Neural progenitor cell (in vitro differentiated cells): ENCODE data around the gene FIG4. TPM values are rescaled to one million over a fixed set of nuclear protein-coding genes. Genes with fewer than 3 reads are reported as not detected.

ENCODE experiments used
- DNase-seq: peaks from one replicate; pipeline ENCODE4 v3.0.0-alpha.2; 2016; ENCODE audit warnings: low spot score
- H2AFZ ChIP-seq: fragments of 200-600 bp; sonication (generic); replicated peaks from 2 replicates; pipeline ENCODE4 v1.6.1; 2016; ENCODE audit warnings: antibody characterized with exemption
- H3F3A ChIP-seq: fragments of 200-600 bp; sonication (generic); 2 replicates; pipeline ENCODE4 v1.6.1; 2016; ENCODE audit warnings: antibody characterized with exemption, low read depth
- H3K27ac ChIP-seq: fragments of 200-600 bp; sonication (generic); 2 replicates; pipeline ENCODE4 v1.5.1; 2016; ENCODE audit warnings: mild to moderate bottlenecking
- H3K27me3 ChIP-seq: fragments of 200-600 bp; sonication (generic); 2 replicates; pipeline ENCODE4 v1.6.1; 2016; ENCODE audit warnings: mild to moderate bottlenecking, moderate library complexity
- H3K36me3 ChIP-seq: fragments of 200-600 bp; sonication (generic); 2 replicates; pipeline ENCODE4 v1.5.1; 2016
- H3K4me1 ChIP-seq: fragments of 200-600 bp; sonication (generic); 2 replicates; pipeline ENCODE4 v1.6.1; 2016; ENCODE audit warnings: mixed run types
- H3K4me2 ChIP-seq: fragments of 200-600 bp; sonication (generic); 2 replicates; pipeline ENCODE4 v1.6.1; 2016
- H3K4me3 ChIP-seq: fragments of 200-600 bp; sonication (generic); 2 replicates; pipeline ENCODE4 v1.5.1; 2016
- H3K79me2 ChIP-seq: fragments of 200-600 bp; sonication (generic); 2 replicates; pipeline ENCODE4 v1.6.1; 2016; ENCODE audit warnings: low read depth
- H3K9ac ChIP-seq: fragments of 200-600 bp; sonication (generic); 2 replicates; pipeline ENCODE4 v1.6.1; 2016
- H3K9me3 ChIP-seq: fragments of 200-600 bp; sonication (generic); 2 replicates; pipeline ENCODE4 v1.5.1; 2016; ENCODE audit warnings: low read depth
- H4K20me1 ChIP-seq: fragments of 200-600 bp; sonication (generic); 2 replicates; pipeline ENCODE4 v1.6.1; 2016; ENCODE audit warnings: low read depth
- H3K27ac Mint-ChIP-seq: 3 replicates; pipeline ENCODE4 v1.8.0; 2021; ENCODE audit warnings: mixed read lengths
- H3K27me3 Mint-ChIP-seq: 2 replicates; pipeline ENCODE4 v1.8.0; 2022; ENCODE audit warnings: low read depth, mild to moderate bottlenecking, inconsistent platforms, moderate library complexity, mixed read lengths; ENCODE audit not compliant: insufficient read depth
- H3K36me3 Mint-ChIP-seq: 3 replicates; pipeline ENCODE4 v1.8.0; 2021; ENCODE audit warnings: mixed read lengths
- H3K4me1 Mint-ChIP-seq: 3 replicates; pipeline ENCODE4 v1.8.0; 2021; ENCODE audit warnings: mixed read lengths
- H3K4me3 Mint-ChIP-seq: 3 replicates; pipeline ENCODE4 v1.8.0; 2021; ENCODE audit warnings: mild to moderate bottlenecking, moderate library complexity, mixed read lengths
- H3K9me3 Mint-ChIP-seq: 3 replicates; pipeline ENCODE4 v1.8.0; 2020; ENCODE audit warnings: mixed read lengths
- CTCF ChIP-seq: fragments of 200-600 bp; sonication (generic); IDR thresholded peaks from 2 replicates; pipeline ENCODE4 v1.5.1; 2017; ENCODE audit warnings: antibody characterized with exemption, mild to moderate bottlenecking
- EZH2 ChIP-seq: fragments of 200-600 bp; sonication (generic); IDR thresholded peaks from 2 replicates; pipeline ENCODE4 v1.6.1; 2017; ENCODE audit warnings: antibody characterized with exemption, mild to moderate bottlenecking, moderate library complexity
- EZH2phosphoT487 ChIP-seq: fragments of 200-600 bp; sonication (generic); IDR thresholded peaks from 2 replicates; pipeline ENCODE4 v1.6.1; 2017; ENCODE audit warnings: antibody characterized with exemption
- total RNA-seq: library from RNA; depleted of rRNA; stranded (reverse); fragments of >200 nt; gene quantifications from 2 replicates; pipeline ENCODE4 v1.2.3, GENCODE V29; 2015; ENCODE audit warnings: low replicate concordance

The FIG4 gene
- total RNA-seq, 1 donor from 2014 or later: 51.3 TPM

GRCh38 chr6:109820706-109821350 is 129.7 kb downstream of the FIG4 start:
- TF ChIP-seq EZH2phosphoT487 (no peak), EZH2 (no peak), CTCF (no peak)
- H3K4me3 Mint-ChIP-seq: no peak overlapping the region
- Histone ChIP-seq H3K4me3 (no peak overlapping the region), H3K9ac (no peak overlapping the region), H2AFZ (no peak overlapping the region), H4K20me1 (no peaks in the 10 kb centered on the region), H3F3A (no peaks in the 10 kb centered on the region), H3K4me2 (no peak overlapping the region), H3K27me3 (no peaks in the 10 kb centered on the region), H3K36me3 (no peaks in the 10 kb centered on the region), H3K4me1 (no peaks in the 10 kb centered on the region), H3K79me2 (no peaks in the 10 kb centered on the region), H3K9me3 (no peaks in the 10 kb centered on the region), H3K27ac (no peak overlapping the region)
- H3K27me3 Mint-ChIP-seq: no peaks in the 10 kb centered on the region
- H3K36me3 Mint-ChIP-seq: peaks cover 4% of the 10 kb centered on the region
- DNase-seq: no peak
- H3K9me3 Mint-ChIP-seq: no peaks in the 10 kb centered on the region
- no peaks in the 10 kb centered on the region for H3K4me1 Mint-ChIP-seq
- H3K27ac Mint-ChIP-seq: no peak overlapping the region

- H3K79me2 ChIP-seq: no peaks in the 10 kb centered on the region
- H3K27me3 ChIP-seq: no peaks in the 10 kb centered on the region
- H3K4me3 Mint-ChIP-seq: no peak overlapping the region
- no peak for TF ChIP-seq EZH2phosphoT487
- no peak for TF ChIP-seq CTCF
- TF ChIP-seq EZH2: no peak
- H3K27me3 Mint-ChIP-seq: no peaks in the 10 kb centered on the region
- no peak overlapping the region for H3K4me3 ChIP-seq
- DNase-seq: no peak
- H3K4me1 ChIP-seq: no peaks in the 10 kb centered on the region
- H3F3A ChIP-seq: no peaks in the 10 kb centered on the region
- H2AFZ ChIP-seq: no peak overlapping the region
- H3K9me3 ChIP-seq: no peaks in the 10 kb centered on the region
- H3K4me2 ChIP-seq: no peak overlapping the region
- no peaks in the 10 kb centered on the region for H4K20me1 ChIP-seq
- no peak overlapping the region for H3K27ac ChIP-seq
- no peaks in the 10 kb centered on the region for H3K36me3 ChIP-seq
- H3K9me3 Mint-ChIP-seq: no peaks in the 10 kb centered on the region
- no peak overlapping the region for H3K27ac Mint-ChIP-seq
- peaks cover 4% of the 10 kb centered on the region for H3K36me3 Mint-ChIP-seq
- no peaks in the 10 kb centered on the region for H3K4me1 Mint-ChIP-seq
- H3K9ac ChIP-seq: no peak overlapping the region
Measured at GRCh38 chr6:109821428-109821827, 130.3 kb downstream of the FIG4 start.

GRCh38 chr6:109824105-109824504 is 133.0 kb downstream of the FIG4 start:
- Histone ChIP-seq H3K4me2 (no peak overlapping the region), H2AFZ (no peak overlapping the region), H3K9ac (no peak overlapping the region), H3F3A (no peaks in the 10 kb centered on the region), H3K36me3 (no peaks in the 10 kb centered on the region), H4K20me1 (no peaks in the 10 kb centered on the region), H3K9me3 (no peaks in the 10 kb centered on the region), H3K4me3 (no peak overlapping the region), H3K27me3 (no peaks in the 10 kb centered on the region), H3K4me1 (no peaks in the 10 kb centered on the region), H3K79me2 (no peaks in the 10 kb centered on the region), H3K27ac (no peak overlapping the region)
- DNase-seq: no peak
- peaks cover 4% of the 10 kb centered on the region for H3K36me3 Mint-ChIP-seq
- H3K4me1 Mint-ChIP-seq: no peaks in the 10 kb centered on the region
- no peaks in the 10 kb centered on the region for H3K27me3 Mint-ChIP-seq
- H3K4me3 Mint-ChIP-seq: no peak overlapping the region
- H3K27ac Mint-ChIP-seq: no peak overlapping the region
- TF ChIP-seq EZH2phosphoT487 (no peak), CTCF (no peak), EZH2 (no peak)
- H3K9me3 Mint-ChIP-seq: no peaks in the 10 kb centered on the region
